GM18909 (cell line): ENCODE data around the gene MTHFD2L.

Experiments
- ATAC-seq: cut with Tn5 transposase; IDR thresholded peaks from one replicate; pipeline ENCODE4 v1.9.1; 2021; ENCODE audit warnings: mild to moderate bottlenecking; ENCODE audit not compliant: unreplicated experiment, poor library complexity

MTHFD2L gene

GRCh38 chr4:74230902-74231499 lies 73.1 kb downstream of the MTHFD2L start:
- ATAC-seq, result peak; percentile 63

GRCh38 chr4:74235135-74235534 lies 77.2 kb downstream of the MTHFD2L start:
- peak; percentile 78 for ATAC-seq

- no peak for ATAC-seq
Observed at GRCh38 chr4:74237425-74237966, 79.6 kb downstream of the MTHFD2L start.

- ATAC-seq, result no peak
Observed at GRCh38 chr4:74244049-74244448, 86.1 kb downstream of the MTHFD2L start.

GRCh38 chr4:74252933-74253332 lies 95.0 kb downstream of the MTHFD2L start:
- no peak for ATAC-seq

- no peak for ATAC-seq
Observed at GRCh38 chr4:74254386-74254785, 96.5 kb downstream of the MTHFD2L start.

GRCh38 chr4:74255096-74255495 lies 97.2 kb downstream of the MTHFD2L start:
- ATAC-seq, result no peak

GRCh38 chr4:74258963-74259362 lies 101.0 kb downstream of the MTHFD2L start:
- ATAC-seq, result no peak

- no peak for ATAC-seq
Observed at GRCh38 chr4:74260036-74260435, 102.1 kb downstream of the MTHFD2L start.

- ATAC-seq, result no peak
Observed at GRCh38 chr4:74262522-74262921, 104.6 kb downstream of the MTHFD2L start.

- ATAC-seq, result no peak
Observed at GRCh38 chr4:74263551-74263950, 105.6 kb downstream of the MTHFD2L start.

GRCh38 chr4:74266081-74266480 lies 108.2 kb downstream of the MTHFD2L start:
- ATAC-seq, result no peak

GRCh38 chr4:74267998-74268606 lies 110.2 kb downstream of the MTHFD2L start:
- ATAC-seq, result no peak

- ATAC-seq, result no peak
Observed at GRCh38 chr4:74268643-74269042, 110.7 kb downstream of the MTHFD2L start.

GRCh38 chr4:74278490-74278889 lies 120.6 kb downstream of the MTHFD2L start:
- no peak for ATAC-seq

GRCh38 chr4:74279716-74280115 lies 121.8 kb downstream of the MTHFD2L start:
- no peak for ATAC-seq

GRCh38 chr4:74282926-74283325 lies 125.0 kb downstream of the MTHFD2L start:
- ATAC-seq, result no peak

GRCh38 chr4:74283614-74284013 lies 125.7 kb downstream of the MTHFD2L start:
- ATAC-seq, result no peak

GRCh38 chr4:74284053-74284452 lies 126.1 kb downstream of the MTHFD2L start:
- no peak for ATAC-seq

GRCh38 chr4:74287164-74287563 lies 129.2 kb downstream of the MTHFD2L start:
- no peak for ATAC-seq

- ATAC-seq, result no peak
Observed at GRCh38 chr4:74287791-74288190, 129.9 kb downstream of the MTHFD2L start.

GRCh38 chr4:74291471-74291870 lies 133.6 kb downstream of the MTHFD2L start:
- ATAC-seq, result no peak
